GM18858 (cell line): ENCODE data around the gene SLC2A14.
"Not testable (repeated sequence)": the region's sequence is repeated elsewhere in the genome, so short reads cannot be mapped to it uniquely, and the experiment has no call there.

Experiments
- ATAC-seq: cut with Tn5 transposase; IDR thresholded peaks from one replicate; pipeline ENCODE4 v1.9.1; 2021; ENCODE audit not compliant: unreplicated experiment

The SLC2A14 gene

GRCh38 chr12:7870335-7870734 is 2.4 kb downstream of the SLC2A14 start:
- no peak for ATAC-seq

GRCh38 chr12:7869137-7869536 is 3.6 kb downstream of the SLC2A14 start:
- ATAC-seq: no peak

- ATAC-seq: no peak
Observed at GRCh38 chr12:7868391-7868790, 4.3 kb downstream of the SLC2A14 start.

- ATAC-seq: no peak
Observed at GRCh38 chr12:7864601-7865150, 8.0 kb downstream of the SLC2A14 start.

- ATAC-seq: not testable (repeated sequence)
Observed at GRCh38 chr12:7862814-7863348, 9.8 kb downstream of the SLC2A14 start.

- not testable (repeated sequence) for ATAC-seq
Observed at GRCh38 chr12:7862301-7862700, 10.4 kb downstream of the SLC2A14 start.

GRCh38 chr12:7859552-7859951 is 13.2 kb downstream of the SLC2A14 start:
- no peak for ATAC-seq

GRCh38 chr12:7857971-7858370 is 14.7 kb downstream of the SLC2A14 start:
- no peak for ATAC-seq

GRCh38 chr12:7856516-7856915 is 16.2 kb downstream of the SLC2A14 start:
- ATAC-seq: no peak

- ATAC-seq: no peak
Observed at GRCh38 chr12:7853557-7853956, 19.2 kb downstream of the SLC2A14 start.

- ATAC-seq: not testable (repeated sequence)
Observed at GRCh38 chr12:7851622-7852081, 21.1 kb downstream of the SLC2A14 start.

- ATAC-seq: not testable (repeated sequence)
Observed at GRCh38 chr12:7850099-7850498, 22.6 kb downstream of the SLC2A14 start.

GRCh38 chr12:7848098-7848422 is 24.7 kb downstream of the SLC2A14 start:
- ATAC-seq: not testable (repeated sequence)

- ATAC-seq: not testable (repeated sequence)
Observed at GRCh38 chr12:7847226-7848097, 25.3 kb downstream of the SLC2A14 start.

GRCh38 chr12:7844116-7844515 is 28.6 kb downstream of the SLC2A14 start:
- no peak for ATAC-seq

- ATAC-seq: not testable (repeated sequence)
Observed at GRCh38 chr12:7843583-7843982, 29.1 kb downstream of the SLC2A14 start.

- ATAC-seq: not testable (repeated sequence)
Observed at GRCh38 chr12:7843149-7843548, 29.6 kb downstream of the SLC2A14 start.

GRCh38 chr12:7842444-7842843 is 30.3 kb downstream of the SLC2A14 start:
- ATAC-seq: not testable (repeated sequence)

- ATAC-seq: not testable (repeated sequence)
Observed at GRCh38 chr12:7839848-7840247, 32.9 kb downstream of the SLC2A14 start.

GRCh38 chr12:7839226-7839625 is 33.5 kb downstream of the SLC2A14 start:
- ATAC-seq: not testable (repeated sequence)

- no peak for ATAC-seq
Observed at GRCh38 chr12:7837366-7837765, 35.3 kb downstream of the SLC2A14 start.

GRCh38 chr12:7835766-7836165 is 36.9 kb downstream of the SLC2A14 start:
- no peak for ATAC-seq
